Subcutaneous abdominal adipose tissue (tissue), 5 donors: ENCODE results near the gene RBBP4.
A peak's percentile ranks its signal among the peaks of the same experiment; 100 is the strongest.

Source experiments
- H3K27ac ChIP-seq: one replicate; pipeline ENCODE4 v1.7.0; 2013; ENCODE audit warnings: low read depth, mild to moderate bottlenecking, inconsistent platforms, low read length, moderate library complexity
- H3K27me3 ChIP-seq, 5 donors: one replicate each; pipeline ENCODE4 v1.7.0; 2013; ENCODE audit warnings: low read length in 5 of 5, inconsistent platforms in 1 of 5; ENCODE audit not compliant: control insufficient read depth in 5 of 5, insufficient read depth in 4 of 5
- H3K36me3 ChIP-seq, 5 donors: one replicate each; pipeline ENCODE4 v1.7.0; 2013; ENCODE audit warnings: low read length in 5 of 5; ENCODE audit not compliant: control insufficient read depth in 5 of 5, insufficient read depth in 5 of 5
- H3K4me1 ChIP-seq, 5 donors: one replicate each; pipeline ENCODE4 v1.7.0; 2013; ENCODE audit warnings: low read length in 5 of 5, mild to moderate bottlenecking in 3 of 5, moderate library complexity in 1 of 5; ENCODE audit not compliant: control insufficient read depth in 5 of 5, insufficient read depth in 5 of 5
- H3K4me3 ChIP-seq, 5 donors: one replicate each; pipeline ENCODE4 v1.7.0; 2013; ENCODE audit warnings: low read length in 5 of 5, low read depth in 1 of 5
- H3K9ac ChIP-seq, 5 donors: one replicate each; pipeline ENCODE4 v1.7.0; 2013; ENCODE audit warnings: low read length in 5 of 5, mild to moderate bottlenecking in 4 of 5, moderate library complexity in 3 of 5
- H3K9me3 ChIP-seq, 5 donors: one replicate each; pipeline ENCODE4 v1.7.0; 2013; ENCODE audit warnings: low read length in 5 of 5; ENCODE audit not compliant: control insufficient read depth in 5 of 5
- donor health status: healthy.
- donor health status: healthy.
- donor health status: healthy.
- donor health status: healthy.
- donor health status: healthy.

RBBP4 gene

GRCh38 chr1:32717503-32717902 lies 66.5 kb downstream of the RBBP4 start:
- Histone ChIP-seq H3K9ac (no peak overlapping the region), H3K27ac (no peak overlapping the region), H3K9me3 (no peaks in the 10 kb centered on the region)

DNA sequence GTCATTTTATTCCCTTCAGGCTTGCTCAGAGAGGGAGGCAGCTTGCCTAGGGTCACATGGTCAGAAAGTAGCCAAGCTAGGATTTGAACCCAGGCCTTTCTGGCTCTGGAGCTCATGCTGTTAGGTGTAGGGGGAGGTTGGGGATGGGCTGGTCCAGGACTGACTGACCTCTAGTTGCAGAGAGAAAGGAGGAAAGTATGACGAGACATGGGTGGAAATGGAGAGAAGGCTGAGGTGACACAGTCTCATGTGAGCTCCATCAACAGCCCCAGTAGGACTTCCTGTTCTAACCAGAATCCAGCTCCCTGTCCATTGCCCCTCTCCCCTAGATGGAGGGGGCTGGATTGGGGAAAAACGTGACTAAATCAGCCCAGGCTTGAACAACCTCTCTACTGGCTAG lies 67.0 kb downstream of the RBBP4 start:
- Histone ChIP-seq H3K4me3 (no peak overlapping the region), H3K9me3 (no peaks in the 10 kb centered on the region), H3K27me3 (no peaks in the 10 kb centered on the region), H3K27ac (no peak overlapping the region), H3K36me3 (no peaks in the 10 kb centered on the region), H3K9ac (no peak overlapping the region), H3K4me1 (peaks cover 0 to 3% (median 0%) of the 10 kb centered on the region in 5 donors)

More at GRCh38 chr1:32717503-32717902, 66.5 kb downstream of the RBBP4 start:
- no peaks in the 10 kb centered on the region for H3K27me3 ChIP-seq
- H3K4me1 ChIP-seq, result peaks cover 0 to 3% (median 1%) of the 10 kb centered on the region in 5 donors
- no peak overlapping the region for H3K4me3 ChIP-seq
- H3K36me3 ChIP-seq, result no peaks in the 10 kb centered on the region

- no peak overlapping the region for H3K9ac ChIP-seq
- peaks cover 0 to 3% (median 0%) of the 10 kb centered on the region in 5 donors for H3K4me1 ChIP-seq
- H3K27ac ChIP-seq, result no peak overlapping the region
- no peaks in the 10 kb centered on the region for H3K27me3 ChIP-seq
- no peaks in the 10 kb centered on the region for H3K9me3 ChIP-seq
- no peaks in the 10 kb centered on the region for H3K36me3 ChIP-seq
- H3K4me3 ChIP-seq, result no peak overlapping the region
Observed at GRCh38 chr1:32718527-32718926, 67.5 kb downstream of the RBBP4 start.

DNA sequence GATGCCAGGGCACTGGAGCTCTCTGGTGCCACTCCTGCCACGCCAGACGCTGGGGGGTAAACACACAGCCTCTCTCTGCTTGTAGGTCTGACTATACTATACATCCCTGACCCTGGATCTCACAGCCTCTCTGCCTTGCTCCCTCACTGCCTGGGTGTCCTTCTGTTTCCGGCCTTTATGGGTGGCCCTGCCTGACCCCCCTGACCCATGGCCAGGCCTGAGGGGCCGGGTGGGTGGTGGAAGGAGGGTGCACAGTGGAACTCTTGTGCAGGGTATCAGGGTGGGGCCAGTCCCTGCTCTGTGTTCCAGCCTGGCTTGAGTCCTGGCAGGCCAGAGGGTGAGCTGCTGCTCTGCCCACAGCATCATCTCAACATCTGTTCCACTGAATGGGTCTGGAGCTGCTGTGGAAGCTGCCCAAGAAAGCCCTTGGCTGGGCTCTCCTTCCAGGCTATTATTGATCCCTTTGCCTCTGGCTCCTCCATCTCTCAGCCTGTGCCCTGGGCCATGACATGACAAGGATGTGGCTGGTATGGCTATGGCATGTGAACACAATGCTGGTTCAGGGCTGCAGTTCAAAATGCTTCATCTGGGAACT lies 68.8 kb downstream of the RBBP4 start:
- Histone ChIP-seq H3K27me3 (no peaks in the 10 kb centered on the region), H3K9ac (no peak overlapping the region), H3K27ac (no peak overlapping the region), H3K4me3 (no peak overlapping the region), H3K4me1 (peaks cover 1 to 7% (median 5%) of the 10 kb centered on the region in 5 donors), H3K36me3 (no peaks in the 10 kb centered on the region), H3K9me3 (no peaks in the 10 kb centered on the region)

- H3K4me3 ChIP-seq, result peak overlapping the region; percentile 15 to 48 (median 27)
Observed at GRCh38 chr1:32724678-32725614, 73.9 kb downstream of the RBBP4 start.

GRCh38 chr1:32725615-32725982 lies 74.6 kb downstream of the RBBP4 start:
- Histone ChIP-seq H3K9ac (no peak overlapping the region), H3K27ac (no peak overlapping the region), H3K36me3 (no peaks in the 10 kb centered on the region), H3K27me3 (no peaks in the 10 kb centered on the region), H3K9me3 (no peaks in the 10 kb centered on the region), H3K4me1 (peaks cover 5 to 15% (median 13%) of the 10 kb centered on the region in 5 donors), H3K4me3 (peak overlapping the region in 3 of 5 donors; percentile 27 to 48 (median 40))

More at GRCh38 chr1:32724678-32725614, 73.9 kb downstream of the RBBP4 start:
- Histone ChIP-seq H3K27ac (no peak overlapping the region), H3K9me3 (no peaks in the 10 kb centered on the region), H3K27me3 (no peaks in the 10 kb centered on the region), H3K4me1 (peaks cover 5 to 15% (median 13%) of the 10 kb centered on the region in 5 donors), H3K36me3 (no peaks in the 10 kb centered on the region), H3K9ac (no peak overlapping the region)

- Histone ChIP-seq H3K27ac (no peak overlapping the region), H3K27me3 (no peaks in the 10 kb centered on the region), H3K4me1 (peaks cover 5 to 15% (median 13%) of the 10 kb centered on the region in 5 donors), H3K4me3 (no peak overlapping the region), H3K9ac (no peak overlapping the region), H3K36me3 (no peaks in the 10 kb centered on the region), H3K9me3 (no peaks in the 10 kb centered on the region)
Observed at GRCh38 chr1:32727876-32728275, 76.9 kb downstream of the RBBP4 start.

DNA sequence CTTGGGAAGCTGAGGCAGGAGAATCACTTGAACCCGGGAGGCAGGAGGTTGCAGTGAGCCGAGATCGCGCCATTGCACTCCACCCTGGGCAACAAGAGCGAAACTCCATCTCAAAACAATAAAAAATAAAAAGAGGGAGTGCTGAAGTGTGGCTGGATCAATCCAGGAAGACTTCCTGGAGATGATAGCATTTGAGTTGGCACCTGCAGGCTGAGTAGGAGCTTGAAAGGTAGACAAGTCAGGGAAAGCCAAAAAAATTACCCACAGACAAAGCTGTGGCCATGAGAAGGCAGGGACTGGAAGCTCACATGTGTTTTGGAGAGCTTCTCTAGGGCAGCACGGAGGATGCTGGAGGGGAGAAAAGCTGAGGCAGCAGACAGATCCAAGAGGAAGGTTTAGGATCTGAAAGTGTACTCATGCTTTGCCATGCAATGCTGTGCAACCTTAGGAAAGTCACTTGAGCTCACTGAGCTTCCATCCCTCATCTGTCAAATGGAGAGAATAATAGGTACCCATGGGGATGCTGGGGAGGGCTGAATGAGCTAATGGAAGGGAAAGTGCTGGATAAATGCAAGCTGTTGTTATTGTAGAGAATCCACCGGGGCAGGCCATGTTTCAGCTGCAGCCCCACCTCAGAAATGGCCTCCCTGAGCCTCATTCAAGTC lies 77.5 kb downstream of the RBBP4 start:
- Histone ChIP-seq H3K9ac (no peak overlapping the region), H3K36me3 (no peaks in the 10 kb centered on the region), H3K9me3 (no peaks in the 10 kb centered on the region), H3K4me3 (no peak overlapping the region), H3K4me1 (peaks cover 5 to 15% (median 13%) of the 10 kb centered on the region in 5 donors), H3K27me3 (no peaks in the 10 kb centered on the region), H3K27ac (no peak overlapping the region)

DNA sequence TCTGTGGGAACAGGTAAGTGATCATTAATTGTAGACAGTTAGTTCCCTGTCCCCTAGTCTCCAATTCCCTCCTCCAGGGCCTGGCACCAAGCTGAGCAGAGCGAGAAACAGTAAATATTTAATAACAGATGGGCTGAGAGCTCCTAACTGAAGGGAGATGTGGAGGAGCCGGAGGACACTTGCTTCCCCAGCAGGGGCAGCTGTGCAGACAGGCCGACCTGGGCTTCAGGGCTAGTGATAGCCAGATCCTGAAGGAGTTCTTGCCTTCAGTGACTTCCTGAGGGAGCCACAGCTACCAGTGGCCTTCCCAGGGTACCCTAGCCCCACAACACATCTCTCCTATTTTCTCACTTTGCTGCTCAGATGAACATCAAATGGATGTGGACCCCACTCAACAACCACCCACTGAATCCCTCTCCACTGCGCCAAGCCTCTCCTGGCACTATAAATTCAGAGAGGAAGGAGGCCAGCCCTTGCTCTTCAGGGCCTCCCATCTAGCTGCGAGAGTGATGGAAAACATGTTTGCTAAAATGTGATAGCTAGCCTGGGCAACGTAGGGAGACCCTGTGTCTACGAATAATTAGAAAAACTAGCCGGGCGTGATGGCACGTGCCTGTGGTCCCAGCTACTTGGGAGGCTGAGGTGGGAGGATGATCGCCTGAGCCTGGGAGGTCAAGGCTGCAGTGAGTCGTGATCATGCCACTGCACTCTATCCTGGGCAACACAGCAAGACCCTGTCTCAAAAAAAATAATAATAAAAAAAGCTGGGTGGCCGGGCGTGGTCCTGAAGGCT lies 78.4 kb downstream of the RBBP4 start:
- Histone ChIP-seq H3K9me3 (no peaks in the 10 kb centered on the region), H3K4me1 (peaks cover 5 to 13% (median 12%) of the 10 kb centered on the region in 5 donors), H3K27me3 (no peaks in the 10 kb centered on the region), H3K27ac (no peak overlapping the region), H3K36me3 (no peaks in the 10 kb centered on the region), H3K9ac (no peak overlapping the region), H3K4me3 (no peak overlapping the region)
